ENCODE results near the gene AMBP. TPM values are rescaled to one million over a fixed set of nuclear protein-coding genes. Genes with fewer than 3 reads are reported as not detected.
"Not testable (repeated sequence)": the region's sequence is repeated elsewhere in the genome, so short reads cannot be mapped to it uniquely, and the experiment has no call there.

Gene AMBP
- total RNA-seq, 2 experiments from 2014 or later, result not detected

DNA sequence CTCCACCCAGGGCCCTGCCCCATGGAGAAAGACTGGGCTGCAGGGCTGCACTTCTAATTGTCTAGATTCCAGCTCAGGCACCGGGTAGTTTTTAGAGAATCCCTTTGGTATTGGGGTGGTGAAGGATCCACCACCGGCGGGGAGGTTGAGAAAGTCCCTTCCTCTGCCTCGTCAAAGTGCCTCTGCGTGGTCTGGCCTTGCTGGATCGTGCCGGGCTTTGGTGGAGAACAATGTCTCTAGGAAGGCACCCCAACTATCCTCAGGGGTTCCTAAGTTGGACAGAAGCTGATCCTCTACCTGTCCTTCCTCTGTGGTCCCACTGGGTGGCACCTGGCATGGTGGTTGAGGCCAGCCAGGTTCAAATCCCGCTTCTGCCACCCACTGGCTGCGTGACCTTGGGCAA lies 7.3 kb upstream of the AMBP start:
- ATAC-seq (no peak), DNase-seq (no peak)
- no peak overlapping the region for H3K4me3 Mint-ChIP-seq
- POLR2A ChIA-PET, result no interaction called here
- H3K4me1 Mint-ChIP-seq (ENCODE audit: low read depth), result no peaks in the 10 kb centered on the region
- H3K9me3 Mint-ChIP-seq (ENCODE audit: insufficient read depth), result no peaks in the 10 kb centered on the region
- H3K27ac Mint-ChIP-seq, result no peak overlapping the region
- no peaks in the 10 kb centered on the region for H3K27me3 Mint-ChIP-seq (ENCODE audit: low read depth)
- no peaks in the 10 kb centered on the region for H3K36me3 Mint-ChIP-seq (ENCODE audit: low read depth)
- CTCF ChIA-PET, result no interaction called here

DNA sequence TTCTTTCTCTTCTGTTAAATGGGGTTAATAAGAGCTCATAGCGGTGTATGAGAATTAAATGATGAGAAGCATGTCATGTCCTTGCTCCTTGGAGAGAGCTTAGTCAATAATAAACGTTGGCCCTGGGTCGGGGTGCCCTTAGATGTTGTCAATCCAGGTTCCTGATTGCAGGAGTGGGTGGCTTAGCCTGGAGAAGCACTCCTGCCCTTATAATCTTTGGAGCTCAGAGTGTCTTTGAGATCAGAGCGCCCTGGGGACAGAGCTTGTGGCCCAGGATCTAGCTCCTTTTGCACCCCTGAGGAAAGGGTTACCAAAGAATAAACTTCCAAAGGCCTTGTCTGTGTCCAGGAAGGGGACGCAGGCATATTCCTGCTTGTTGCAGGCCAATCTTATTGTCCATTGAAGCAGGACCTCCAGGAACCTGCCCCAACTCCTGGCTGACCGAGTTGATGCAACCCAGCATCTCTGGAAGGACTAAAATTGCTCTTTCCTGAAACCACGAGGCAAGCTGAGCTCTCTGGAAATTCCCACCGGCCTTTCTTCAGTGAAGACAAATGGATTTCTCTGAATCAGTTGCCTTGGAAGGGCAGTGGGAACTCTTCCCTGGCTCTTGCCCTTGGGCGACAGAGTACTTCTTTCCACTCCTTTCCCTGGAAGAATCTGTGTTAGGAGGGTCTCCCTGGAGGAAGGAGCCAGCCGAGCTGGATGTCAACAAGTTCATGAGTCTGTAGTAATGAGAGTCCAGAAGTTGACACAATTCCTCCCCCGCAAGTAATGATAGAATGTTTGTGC lies 6.4 kb upstream of the AMBP start:
- ChIA-PET CTCF (interaction anchor here (1.2 to 3.7 kb wide), 5 partner anchors 23 to 423 kb away, joined by 3 to 37 read pairs (median 15); no protein-coding TSS in a partner anchor), POLR2A (no interaction called here)
- H3K36me3 Mint-ChIP-seq (ENCODE audit: low read depth), result no peaks in the 10 kb centered on the region
- DNase-seq (no peak), ATAC-seq (no peak)
- H3K27me3 Mint-ChIP-seq (ENCODE audit: low read depth), result no peaks in the 10 kb centered on the region
- H3K27ac Mint-ChIP-seq, result no peak overlapping the region
- no peak overlapping the region for H3K4me3 Mint-ChIP-seq
- H3K4me1 Mint-ChIP-seq (ENCODE audit: low read depth), result no peaks in the 10 kb centered on the region
- H3K9me3 Mint-ChIP-seq (ENCODE audit: insufficient read depth), result no peaks in the 10 kb centered on the region

DNA sequence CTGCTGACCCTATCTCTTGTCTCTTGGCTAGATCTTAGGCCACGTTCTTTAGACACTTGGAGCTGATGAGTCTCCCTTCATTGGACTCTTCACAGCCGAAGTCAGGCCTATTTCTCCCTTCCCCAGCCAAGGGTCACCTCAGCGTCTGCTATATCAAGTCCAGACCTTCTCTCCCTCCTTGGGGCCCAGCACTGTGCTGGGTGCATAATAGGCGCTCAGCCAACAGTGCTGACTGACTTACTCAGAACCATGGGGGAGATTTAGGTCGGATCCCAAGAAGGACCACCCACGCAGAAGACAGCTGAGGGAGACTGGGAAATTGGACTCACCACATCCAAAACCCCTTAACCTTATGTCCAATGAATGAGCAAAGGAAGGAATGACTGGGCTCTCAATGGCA lies 5.6 kb upstream of the AMBP start:
- no peaks in the 10 kb centered on the region for H3K27me3 Mint-ChIP-seq (ENCODE audit: low read depth)
- CTCF ChIA-PET, result interaction anchor here (0.8 to 3.7 kb wide), 12 partner anchors 8 to 424 kb away, joined by 3 to 37 read pairs (median 4); no protein-coding TSS in a partner anchor
- DNase-seq (no peak), ATAC-seq (no peak)
- no peaks in the 10 kb centered on the region for H3K9me3 Mint-ChIP-seq (ENCODE audit: insufficient read depth)
- H3K36me3 Mint-ChIP-seq (ENCODE audit: low read depth), result no peaks in the 10 kb centered on the region
- no peak overlapping the region for H3K27ac Mint-ChIP-seq
- no peak overlapping the region for H3K4me3 Mint-ChIP-seq
- POLR2A ChIA-PET, result no interaction called here
- no peaks in the 10 kb centered on the region for H3K4me1 Mint-ChIP-seq (ENCODE audit: low read depth)

DNA sequence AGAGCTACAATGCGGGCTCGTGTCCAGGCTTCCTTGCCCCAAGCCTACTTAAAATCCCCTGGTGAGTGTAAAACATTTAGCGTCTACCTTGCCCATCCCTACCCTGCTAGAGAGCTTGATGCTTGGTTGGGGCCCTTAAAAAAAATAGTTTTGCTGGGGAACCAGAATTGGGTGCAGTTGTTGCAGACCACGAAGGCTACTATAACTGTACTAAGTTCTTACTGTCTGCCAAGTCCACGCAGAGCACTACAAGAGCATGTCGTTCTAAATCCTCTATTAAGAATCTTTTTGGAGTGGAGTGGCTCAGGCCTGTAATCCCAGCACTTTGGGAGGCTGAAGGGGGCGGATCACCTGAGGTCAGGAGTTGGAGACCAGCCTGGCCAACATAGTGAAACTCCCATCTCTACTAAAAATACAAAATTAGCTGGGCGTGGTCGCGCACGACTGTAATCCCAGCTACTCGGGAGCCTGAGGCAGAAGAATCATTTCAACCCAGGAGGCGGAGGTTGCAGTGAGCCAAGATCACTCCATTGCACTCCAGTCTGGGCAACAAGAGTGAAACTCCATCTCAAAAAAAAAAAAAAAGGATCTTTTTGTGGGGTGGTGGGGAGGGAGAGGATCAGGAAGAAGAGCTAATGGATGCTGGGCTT lies 4.8 kb upstream of the AMBP start:
- H3K9me3 Mint-ChIP-seq (ENCODE audit: insufficient read depth); H3K36me3 Mint-ChIP-seq (ENCODE audit: low read depth); POLR2A ChIA-PET: not testable (repeated sequence)

DNA sequence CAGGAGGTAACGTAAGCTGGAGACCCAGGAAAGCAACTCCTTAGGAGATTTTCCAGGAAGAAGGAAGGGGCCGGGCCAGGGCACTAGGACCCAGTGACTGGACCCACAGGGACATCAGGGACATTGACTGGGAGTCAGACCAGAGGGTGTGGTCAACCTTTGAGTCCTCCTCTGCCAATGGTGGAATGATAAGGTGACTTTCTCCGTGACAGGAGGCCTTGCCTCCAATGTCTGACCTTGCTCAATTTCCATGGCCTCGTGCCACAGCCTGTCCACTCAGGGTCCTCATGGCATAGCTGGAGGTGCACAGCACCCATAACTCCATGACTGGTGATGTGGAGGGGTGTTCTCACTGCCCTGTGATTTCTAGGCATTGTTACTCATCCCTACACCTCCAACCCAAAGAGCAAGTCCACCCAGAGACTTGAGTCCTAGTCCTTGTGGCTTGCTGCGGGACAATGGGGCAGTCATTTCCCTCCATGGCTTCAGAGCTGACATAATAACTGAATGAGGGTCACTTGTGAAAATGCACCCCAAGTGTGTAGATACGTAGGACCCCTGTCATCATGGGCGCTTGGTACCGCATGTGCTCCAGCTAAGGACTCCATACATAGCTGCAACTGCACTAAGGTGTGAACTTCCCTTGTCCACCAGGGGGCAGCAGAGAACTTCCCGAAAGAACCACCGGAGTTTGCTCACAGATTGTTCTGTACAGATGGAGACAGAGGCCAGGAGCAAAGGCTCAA lies 4.1 kb upstream of the AMBP start:
- H3K4me1 Mint-ChIP-seq (ENCODE audit: low read depth), result no peaks in the 10 kb centered on the region
- POLR2A ChIA-PET, result no interaction called here
- H3K27ac Mint-ChIP-seq, result no peak overlapping the region
- H3K4me3 Mint-ChIP-seq, result no peak overlapping the region
- DNase-seq (peak; percentile 88), ATAC-seq (peak; percentile 89)
- no peaks in the 10 kb centered on the region for H3K27me3 Mint-ChIP-seq (ENCODE audit: low read depth)
- H3K9me3 Mint-ChIP-seq (ENCODE audit: insufficient read depth), result no peaks in the 10 kb centered on the region
- CTCF ChIA-PET, result interaction anchor here (0.6 to 3.7 kb wide), 21 partner anchors 9 to 377 kb away, joined by 3 to 37 read pairs (median 4); partner anchors contain the start of gene KIF12
- no peaks in the 10 kb centered on the region for H3K36me3 Mint-ChIP-seq (ENCODE audit: low read depth)

More for the DNA sequence above, 4.8 kb upstream of the AMBP start:
- not testable (repeated sequence) for H3K4me1 Mint-ChIP-seq (ENCODE audit: low read depth); DNase-seq; H3K4me3 Mint-ChIP-seq; H3K27me3 Mint-ChIP-seq (ENCODE audit: low read depth); ATAC-seq; H3K27ac Mint-ChIP-seq
- CTCF ChIA-PET, result interaction anchor here (0.7 to 3.7 kb wide), 18 partner anchors 9 to 378 kb away, joined by 3 to 37 read pairs (median 4); partner anchors contain the start of gene KIF12

DNA sequence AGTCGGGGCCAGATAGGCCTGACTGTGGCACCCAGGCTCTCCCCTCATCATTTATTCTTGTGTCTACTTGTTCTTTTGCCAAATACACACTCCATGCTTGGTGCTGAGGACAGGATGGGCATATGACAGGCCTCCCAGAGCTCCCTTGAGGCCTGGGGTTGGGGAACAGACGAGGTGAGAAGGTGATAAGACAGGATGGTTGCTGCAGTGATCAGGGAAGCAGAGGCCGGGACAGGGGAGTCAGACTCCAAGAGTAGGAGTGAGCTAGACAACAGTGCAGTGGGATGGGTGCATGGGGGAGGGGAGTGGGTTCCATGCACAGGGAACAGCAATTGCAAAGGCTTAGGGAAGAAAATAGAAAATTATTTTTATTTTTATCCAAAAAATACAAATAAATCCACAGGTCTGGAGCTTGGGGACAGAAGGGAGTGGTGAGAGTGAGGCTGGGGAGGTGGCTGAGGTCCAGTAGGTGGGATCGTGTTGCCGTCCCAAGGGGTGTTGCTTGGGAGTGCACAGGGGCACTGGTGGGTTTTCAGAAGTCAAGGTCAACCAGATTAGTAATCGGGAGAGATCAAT lies 3.4 kb upstream of the AMBP start:
- H3K27ac Mint-ChIP-seq, result no peak overlapping the region
- no peak for DNase-seq

DNA sequence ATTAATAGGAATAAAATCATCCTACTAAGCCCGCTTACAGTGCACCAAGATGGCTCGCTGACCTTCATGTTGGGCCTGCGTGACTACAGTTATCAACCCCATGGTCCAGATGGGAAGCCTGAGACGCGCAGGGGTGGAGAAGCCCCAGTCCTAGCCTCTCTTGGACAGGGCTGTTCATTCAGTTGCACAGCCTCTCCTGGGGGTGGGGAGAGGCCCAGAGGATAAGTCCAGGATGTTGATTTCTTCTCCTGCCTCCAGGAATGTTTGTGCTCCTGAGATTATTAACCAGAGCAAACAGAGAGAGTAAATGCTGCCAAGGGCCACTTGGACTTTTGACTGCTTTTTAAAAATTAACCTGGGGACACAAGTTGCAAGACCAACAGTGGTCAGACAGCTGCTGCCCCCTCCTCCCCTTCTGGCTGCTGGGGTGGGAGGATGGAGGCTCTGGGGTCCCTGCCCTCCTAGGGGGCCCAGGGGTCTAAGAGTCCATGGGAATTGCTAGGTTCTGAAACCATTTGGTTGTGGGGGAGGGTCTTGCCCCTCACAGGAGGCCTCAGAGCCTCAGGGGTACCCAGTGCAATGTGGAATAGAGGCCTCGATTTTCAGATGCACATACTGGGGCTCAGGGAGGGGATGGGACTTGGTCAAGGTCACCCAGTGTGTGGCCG lies 2.8 kb upstream of the AMBP start:
- Mint-ChIP-seq H3K9me3 (ENCODE audit: insufficient read depth) (no peaks in the 10 kb centered on the region), H3K27ac (no peak overlapping the region), H3K4me3 (no peak overlapping the region), H3K4me1 (ENCODE audit: low read depth) (no peaks in the 10 kb centered on the region), H3K36me3 (ENCODE audit: low read depth) (no peaks in the 10 kb centered on the region), H3K27me3 (ENCODE audit: low read depth) (peaks cover 2% of the 10 kb centered on the region)
- ChIA-PET POLR2A (no interaction called here), CTCF (interaction anchor here (1.0 to 3.7 kb wide), 3 partner anchors 27 to 210 kb away, joined by 4 to 37 read pairs (median 6); no protein-coding TSS in a partner anchor)
- ATAC-seq (no peak), DNase-seq (no peak)

More for the DNA sequence above, 3.4 kb upstream of the AMBP start:
- no peaks in the 10 kb centered on the region for H3K9me3 Mint-ChIP-seq (ENCODE audit: insufficient read depth)
- H3K27me3 Mint-ChIP-seq (ENCODE audit: low read depth), result no peaks in the 10 kb centered on the region
- no peak overlapping the region for H3K4me3 Mint-ChIP-seq
- no peaks in the 10 kb centered on the region for H3K36me3 Mint-ChIP-seq (ENCODE audit: low read depth)
- no peak for ATAC-seq
- CTCF ChIA-PET, result interaction anchor here (0.7 to 3.7 kb wide), 7 partner anchors 10 to 214 kb away, joined by 3 to 37 read pairs (median 5); no protein-coding TSS in a partner anchor
- POLR2A ChIA-PET, result no interaction called here
- no peaks in the 10 kb centered on the region for H3K4me1 Mint-ChIP-seq (ENCODE audit: low read depth)

DNA sequence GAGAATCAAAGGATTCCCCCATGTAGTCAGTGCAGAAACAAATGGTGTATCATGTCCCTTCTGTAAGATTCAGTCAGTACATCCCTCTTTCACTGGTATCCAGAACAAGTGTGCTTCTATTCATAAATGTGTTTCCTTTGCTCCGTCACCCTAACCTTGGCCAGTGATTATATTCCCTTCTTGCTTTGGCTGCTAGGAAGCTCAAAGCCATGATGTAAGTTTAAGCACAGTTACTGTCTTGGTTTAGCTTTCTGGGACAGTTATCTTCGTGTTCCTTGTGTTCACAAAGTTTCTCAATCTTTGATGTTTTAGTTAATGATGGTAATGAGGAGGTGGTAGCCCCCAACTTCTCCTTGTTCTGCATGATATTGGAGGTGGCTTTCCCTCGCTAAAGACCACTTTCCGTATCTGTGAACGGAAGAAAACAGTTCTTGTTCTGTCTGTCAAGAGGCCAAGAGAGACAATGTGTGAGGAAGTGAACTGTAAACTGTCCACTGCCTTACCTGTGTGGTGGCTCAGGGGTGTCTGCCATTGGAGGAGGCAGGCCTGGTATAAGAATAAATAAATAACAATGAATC lies 2.2 kb upstream of the AMBP start:
- Mint-ChIP-seq H3K27me3 (ENCODE audit: low read depth) (peaks cover 6% of the 10 kb centered on the region), H3K9me3 (ENCODE audit: insufficient read depth) (no peaks in the 10 kb centered on the region), H3K36me3 (ENCODE audit: low read depth) (no peaks in the 10 kb centered on the region), H3K27ac (no peak overlapping the region), H3K4me3 (no peak overlapping the region), H3K4me1 (ENCODE audit: low read depth) (no peaks in the 10 kb centered on the region)
- CTCF ChIA-PET, result interaction anchor here (1.0 to 1.3 kb wide), 2 partner anchors 27 to 211 kb away, joined by 4 read pairs; no protein-coding TSS in a partner anchor
- DNase-seq, result no peak
- POLR2A ChIA-PET, result no interaction called here
- ATAC-seq, result no peak

DNA sequence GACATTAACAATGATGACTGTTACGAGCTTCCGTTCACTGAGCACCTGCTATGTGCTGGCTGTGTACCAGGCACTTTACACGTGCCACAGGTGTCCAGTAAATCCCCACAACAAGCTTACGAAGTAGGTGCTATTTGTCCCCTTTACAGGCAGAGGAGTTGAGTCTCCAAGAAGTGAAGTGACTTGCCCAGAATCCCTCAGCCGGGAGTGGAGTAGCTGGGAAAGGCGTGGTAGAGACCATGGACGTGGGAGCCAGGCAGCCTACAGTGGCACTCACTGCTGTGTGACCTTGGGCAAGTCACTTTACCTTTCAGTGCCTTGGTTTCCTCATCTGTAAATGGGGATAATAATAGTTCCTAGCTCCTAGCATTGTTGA lies 669 bp upstream of the AMBP start:
- no peak for DNase-seq
- no peak overlapping the region for H3K27ac Mint-ChIP-seq
- H3K4me1 Mint-ChIP-seq (ENCODE audit: low read depth), result no peaks in the 10 kb centered on the region
- CTCF ChIA-PET, result interaction anchor here (1.7 kb wide), 1 partner anchor 212 kb away, joined by 7 read pairs; no protein-coding TSS in a partner anchor
- ATAC-seq, result no peak
- peaks cover 15% of the 10 kb centered on the region for H3K27me3 Mint-ChIP-seq (ENCODE audit: low read depth)
- POLR2A ChIA-PET, result no interaction called here
- H3K9me3 Mint-ChIP-seq (ENCODE audit: insufficient read depth), result no peaks in the 10 kb centered on the region
- no peaks in the 10 kb centered on the region for H3K36me3 Mint-ChIP-seq (ENCODE audit: low read depth)
- H3K4me3 Mint-ChIP-seq, result no peak overlapping the region

DNA sequence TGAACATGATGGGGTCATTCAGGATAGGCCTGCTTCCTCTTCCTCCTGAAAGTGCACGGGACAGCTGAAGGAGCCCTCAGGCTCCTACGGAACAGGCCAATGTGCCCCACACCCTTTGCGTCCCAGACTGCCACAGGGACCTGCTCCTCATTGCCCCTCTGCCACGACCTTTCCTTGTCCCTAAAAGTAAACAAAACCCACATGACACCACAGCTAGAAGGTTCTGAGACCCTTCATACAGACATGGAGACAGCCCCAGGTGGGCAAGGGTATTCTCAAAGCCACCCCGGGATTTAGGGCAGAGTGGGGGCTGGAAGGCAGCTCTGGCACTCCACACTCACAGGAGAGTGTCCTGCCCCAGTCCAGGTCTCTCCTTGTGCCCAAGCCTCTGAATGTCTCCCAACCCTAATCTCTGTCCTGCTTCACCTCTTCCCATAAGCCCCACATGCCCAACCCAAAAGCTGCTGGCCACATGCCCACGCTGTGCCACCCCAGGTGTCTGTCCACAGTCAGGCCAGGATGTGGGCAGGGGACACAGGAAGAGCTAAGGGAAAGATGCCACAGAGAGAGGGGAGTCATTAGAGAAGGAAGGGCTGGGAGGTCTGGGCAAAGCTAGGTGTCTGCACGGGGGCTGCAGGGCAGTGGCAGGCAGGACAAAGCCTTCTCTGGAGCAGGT lies 800 bp downstream of the AMBP start:
- POLR2A ChIA-PET, result no interaction called here
- Mint-ChIP-seq H3K36me3 (ENCODE audit: low read depth) (no peaks in the 10 kb centered on the region), H3K27me3 (ENCODE audit: low read depth) (peaks cover 15% of the 10 kb centered on the region), H3K9me3 (ENCODE audit: insufficient read depth) (no peaks in the 10 kb centered on the region), H3K4me3 (no peak overlapping the region), H3K4me1 (ENCODE audit: low read depth) (no peaks in the 10 kb centered on the region), H3K27ac (no peak overlapping the region)
- ATAC-seq (no peak), DNase-seq (no peak)
- CTCF ChIA-PET, result interaction anchor here (1.7 kb wide), 1 partner anchor 214 kb away, joined by 7 read pairs; no protein-coding TSS in a partner anchor

Data from activated CD8-positive, alpha-beta T cell treated with anti-CD3 and anti-CD28 coated beads, Interleukin-2, amount 10 ng/mL, durations not matched to agents 7 days and 5 days (primary cell).